A673 (cell line): ENCODE measurements around the gene LRRC10B.

ENCODE experiments used
- CTCF ChIP-seq: fragments of 300-800, 200-600 bp; sonication (generic); conservative IDR thresholded peaks from 2 replicates; pipeline ENCODE4 v1.5.1; 2017; ENCODE audit warnings: low read depth, mild to moderate bottlenecking, antibody characterized with exemption, low read length, moderate library complexity, mixed read lengths
- EZH2 ChIP-seq: fragments of 200-600 bp; sonication (generic); IDR thresholded peaks from 2 replicates; pipeline ENCODE4 v1.6.1; 2017; ENCODE audit warnings: borderline replicate concordance, low read depth, mild to moderate bottlenecking, mixed read lengths, antibody characterized with exemption, low read length; ENCODE audit not compliant: poor library complexity, severe bottlenecking

GRCh38 chr11:61509043-61510029 is 787 bp downstream of the LRRC10B start:
- TF ChIP-seq CTCF (peak; percentile 77), EZH2 (no peak)
